Pulmonary artery endothelial cell (primary cell): ENCODE results near the gene TXNRD2. TPM values are rescaled to one million over a fixed set of nuclear protein-coding genes. Genes with fewer than 3 reads are reported as not detected.

Source experiments
- DNase-seq: peaks from one replicate; pipeline ENCODE4 v3.0.0-alpha.2; 2011; ENCODE audit warnings: low read depth, low spot score
- total RNA-seq: library from RNA; depleted of rRNA; stranded (reverse); fragments of >200 nt; gene quantifications from 2 replicates; pipeline ENCODE4 v1.2.3, GENCODE V29; 2014

TXNRD2 gene
- total RNA-seq, 1 donor from 2014 or later, result 73.7 TPM

GRCh38 chr22:19827341-19828034 lies 114.1 kb downstream of the TXNRD2 start:
- no peak for DNase-seq

GRCh38 chr22:19826619-19826950 lies 115.0 kb downstream of the TXNRD2 start:
- DNase-seq, result no peak

DNA sequence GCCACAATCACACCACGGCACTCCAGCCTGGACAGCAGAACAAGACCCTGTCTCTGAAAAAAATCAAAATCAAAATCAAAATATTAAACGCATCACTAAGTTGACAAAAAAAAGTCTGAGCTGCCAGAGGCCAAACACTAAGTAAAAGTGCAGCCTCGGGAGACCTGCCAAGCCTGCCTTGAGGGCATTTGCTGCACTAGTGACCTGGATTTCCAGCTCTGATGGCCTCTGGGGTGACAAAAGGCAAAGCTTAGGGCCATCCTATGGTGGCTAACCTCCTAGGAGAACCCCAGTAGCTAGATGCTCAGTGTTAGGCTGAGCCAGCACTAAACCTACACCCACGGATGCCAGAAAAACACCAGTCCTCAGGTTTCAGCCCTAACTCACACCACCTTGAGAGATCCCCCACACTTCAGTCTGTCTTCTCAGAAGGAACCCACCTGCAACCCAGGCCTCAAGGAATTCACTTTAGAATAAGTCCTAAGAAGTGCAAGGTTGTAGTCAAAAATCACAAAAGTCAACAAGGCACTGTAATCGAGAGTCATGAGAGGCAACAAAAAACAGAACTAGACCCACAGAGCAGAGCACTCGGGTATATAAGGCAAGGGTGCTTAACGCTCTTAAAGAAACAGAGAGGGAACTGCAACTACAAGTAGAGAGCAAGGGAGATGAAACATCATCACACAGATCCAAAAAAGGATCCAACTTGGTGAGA lies 115.6 kb downstream of the TXNRD2 start:
- DNase-seq, result no peak

Other genes starting within 250 kb of the TXNRD2 start
- 11.1 and 11.8 TPM in 2 replicates for gene SEPTIN5, start 227.3 kb downstream of the TXNRD2 start, total RNA-seq
- 0.79 and 1.1 TPM in 2 replicates for gene GP1BB, start 218.3 kb downstream of the TXNRD2 start, total RNA-seq
- gene TBX1, start 181.0 kb downstream of the TXNRD2 start, total RNA-seq, result 0.71 and 6.5 TPM in 2 replicates
- 11.1 and 14.6 TPM in 2 replicates for gene GNB1L, start 86.9 kb downstream of the TXNRD2 start, total RNA-seq
- 29.2 and 39.3 TPM in 2 replicates for gene RTL10, start 86.9 kb downstream of the TXNRD2 start, total RNA-seq
- gene COMT, start within 50 bp of the TXNRD2 start, total RNA-seq, result 254 and 326 TPM in 2 replicates
- gene ARVCF, start 75.0 kb upstream of the TXNRD2 start, total RNA-seq, result 52.8 and 79.3 TPM in 2 replicates
- gene TANGO2, start 79.3 kb upstream of the TXNRD2 start, total RNA-seq, result 36.4 and 72.1 TPM in 2 replicates
- gene DGCR8, start 138.4 kb upstream of the TXNRD2 start, total RNA-seq, result 35.9 and 40.9 TPM in 2 replicates
- 213 and 264 TPM in 2 replicates for gene RANBP1, start 174.3 kb upstream of the TXNRD2 start, total RNA-seq
- 46.5 and 62.3 TPM in 2 replicates for gene TRMT2A, start 175.4 kb upstream of the TXNRD2 start, total RNA-seq
- gene ZDHHC8, start 190.0 kb upstream of the TXNRD2 start, total RNA-seq, result 10.6 and 14.8 TPM in 2 replicates
- gene CCDC188, start 209.2 kb upstream of the TXNRD2 start, total RNA-seq, result 4.5 and 10.0 TPM in 2 replicates